DND-41 (cell line): ENCODE measurements around the gene HEXIM1.

Experiments
- ATAC-seq: fragments of 200-7000 bp; cut with Tn5 transposase; 3 replicates; pipeline ENCODE4 v1.9.1; 2021; ENCODE audit warnings: low read depth; ENCODE audit not compliant: insufficient read depth
- DNase-seq: peaks from one replicate; pipeline ENCODE4 v3.0.0-alpha.2; 2020
- H2AFZ ChIP-seq: 2 replicates; pipeline ENCODE4 v1.6.0; 2012; ENCODE audit warnings: low read depth, low read length
- H3K27ac ChIP-seq: 2 replicates; pipeline ENCODE4 v1.5.1; 2012; ENCODE audit warnings: low read length, inconsistent platforms
- H3K27me3 ChIP-seq: fragments of 200-600 bp; sonication (generic); 2 replicates; pipeline ENCODE4 v1.6.0; 2012; ENCODE audit warnings: low read length, mild to moderate bottlenecking, inconsistent platforms; ENCODE audit not compliant: insufficient read depth, poor library complexity
- H3K36me3 ChIP-seq: 2 replicates; pipeline ENCODE4 v1.5.1; 2012; ENCODE audit warnings: low read length, inconsistent platforms; ENCODE audit not compliant: insufficient read depth
- H3K4me1 ChIP-seq: 2 replicates; pipeline ENCODE4 v1.5.1; 2012; ENCODE audit warnings: mild to moderate bottlenecking, low read length; ENCODE audit not compliant: insufficient read depth
- H3K4me2 ChIP-seq: 2 replicates; pipeline ENCODE4 v1.6.0; 2012; ENCODE audit warnings: mild to moderate bottlenecking, moderate library complexity, low read length, inconsistent platforms; ENCODE audit not compliant: insufficient read depth
- H3K4me3 ChIP-seq, 2 experiments: fragments of 200-600 bp in 1 of 2; shearing (Covaris generic) in 1 of 2; 2 replicates each; pipeline ENCODE4 v1.5.1; 2012 to 2016; ENCODE audit warnings: inconsistent platforms in 2 of 2, low read length in 2 of 2, mild to moderate bottlenecking in 2 of 2, low read depth in 1 of 2, moderate library complexity in 1 of 2
- H3K79me2 ChIP-seq: 2 replicates; pipeline ENCODE4 v1.6.0; 2012; ENCODE audit warnings: low read length, inconsistent platforms; ENCODE audit not compliant: insufficient read depth
- H3K9ac ChIP-seq: 2 replicates; pipeline ENCODE4 v1.6.0; 2012; ENCODE audit warnings: low read depth, mild to moderate bottlenecking, inconsistent platforms, low read length, moderate library complexity
- H3K9me3 ChIP-seq: 2 replicates; pipeline ENCODE4 v1.5.1; 2012; ENCODE audit warnings: low read length, moderate library complexity, mild to moderate bottlenecking, inconsistent platforms; ENCODE audit not compliant: insufficient read depth, severe bottlenecking
- H4K20me1 ChIP-seq: 2 replicates; pipeline ENCODE4 v1.6.0; 2012; ENCODE audit warnings: low read length; ENCODE audit not compliant: insufficient read depth
- EZH2 ChIP-seq: IDR thresholded peaks from 3 replicates; pipeline ENCODE4 v1.6.1; 2012; ENCODE audit warnings: borderline replicate concordance, low read depth, mild to moderate bottlenecking, moderate library complexity, low read length, inconsistent platforms; ENCODE audit not compliant: severe bottlenecking
- TF ChIP-seq, protein P1 (sequence below): IDR thresholded peaks from 2 replicates; pipeline ENCODE4 v1.5.1; 2012; ENCODE audit warnings: borderline replicate concordance, low read length, moderate library complexity, mild to moderate bottlenecking; ENCODE audit not compliant: poor library complexity, severe bottlenecking; ENCODE audit errors: extremely low read depth

HEXIM1 gene

DNA sequence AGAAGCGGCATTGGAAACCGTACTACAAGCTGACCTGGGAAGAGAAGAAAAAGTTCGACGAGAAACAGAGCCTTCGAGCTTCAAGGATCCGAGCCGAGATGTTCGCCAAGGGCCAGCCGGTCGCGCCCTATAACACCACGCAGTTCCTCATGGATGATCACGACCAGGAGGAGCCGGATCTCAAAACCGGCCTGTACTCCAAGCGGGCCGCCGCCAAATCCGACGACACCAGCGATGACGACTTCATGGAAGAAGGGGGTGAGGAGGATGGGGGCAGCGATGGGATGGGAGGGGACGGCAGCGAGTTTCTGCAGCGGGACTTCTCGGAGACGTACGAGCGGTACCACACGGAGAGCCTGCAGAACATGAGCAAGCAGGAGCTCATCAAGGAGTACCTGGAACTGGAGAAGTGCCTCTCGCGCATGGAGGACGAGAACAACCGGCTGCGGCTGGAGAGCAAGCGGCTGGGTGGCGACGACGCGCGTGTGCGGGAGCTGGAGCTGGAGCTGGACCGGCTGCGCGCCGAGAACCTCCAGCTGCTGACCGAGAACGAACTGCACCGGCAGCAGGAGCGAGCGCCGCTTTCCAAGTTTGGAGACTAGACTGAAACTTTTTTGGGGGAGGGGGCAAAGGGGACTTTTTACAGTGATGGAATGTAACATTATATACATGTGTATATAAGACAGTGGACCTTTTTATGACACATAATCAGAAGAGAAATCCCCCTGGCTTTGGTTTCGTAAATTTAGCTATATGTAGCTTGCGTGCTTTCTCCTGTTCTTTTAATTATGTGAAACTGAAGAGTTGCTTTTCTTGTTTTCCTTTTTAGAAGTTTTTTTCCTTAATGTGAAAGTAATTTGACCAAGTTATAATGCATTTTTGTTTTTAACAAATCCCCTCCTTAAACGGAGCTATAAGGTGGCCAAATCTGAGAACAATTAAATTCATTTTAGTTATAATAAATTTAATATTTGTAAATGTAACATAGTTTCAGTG is 1.7 kb downstream of the HEXIM1 start:
- Histone ChIP-seq H4K20me1 (peaks cover 22% of the 10 kb centered on the region; the same call in 1 of the 2 replicates), H2AFZ (peak overlapping the region; percentile 66), H3K9ac (peak overlapping the region; percentile 73), H3K9me3 (no peaks in the 10 kb centered on the region), H3K27me3 (no peaks in the 10 kb centered on the region), H3K4me2 (peak overlapping the region; percentile 91), H3K4me1 (peaks cover 38% of the 10 kb centered on the region), H3K36me3 (no peaks in the 10 kb centered on the region; the same call in 1 of the 2 replicates), H3K79me2 (peaks cover 52% of the 10 kb centered on the region), H3K27ac (peak overlapping the region; percentile 88), H3K4me3 (peak overlapping the region; percentile 72 to 86; a peak in 3 of 4 replicates)
- ATAC-seq = no peak
- DNase-seq = peak; percentile 53
- TF ChIP-seq, protein P1, sequence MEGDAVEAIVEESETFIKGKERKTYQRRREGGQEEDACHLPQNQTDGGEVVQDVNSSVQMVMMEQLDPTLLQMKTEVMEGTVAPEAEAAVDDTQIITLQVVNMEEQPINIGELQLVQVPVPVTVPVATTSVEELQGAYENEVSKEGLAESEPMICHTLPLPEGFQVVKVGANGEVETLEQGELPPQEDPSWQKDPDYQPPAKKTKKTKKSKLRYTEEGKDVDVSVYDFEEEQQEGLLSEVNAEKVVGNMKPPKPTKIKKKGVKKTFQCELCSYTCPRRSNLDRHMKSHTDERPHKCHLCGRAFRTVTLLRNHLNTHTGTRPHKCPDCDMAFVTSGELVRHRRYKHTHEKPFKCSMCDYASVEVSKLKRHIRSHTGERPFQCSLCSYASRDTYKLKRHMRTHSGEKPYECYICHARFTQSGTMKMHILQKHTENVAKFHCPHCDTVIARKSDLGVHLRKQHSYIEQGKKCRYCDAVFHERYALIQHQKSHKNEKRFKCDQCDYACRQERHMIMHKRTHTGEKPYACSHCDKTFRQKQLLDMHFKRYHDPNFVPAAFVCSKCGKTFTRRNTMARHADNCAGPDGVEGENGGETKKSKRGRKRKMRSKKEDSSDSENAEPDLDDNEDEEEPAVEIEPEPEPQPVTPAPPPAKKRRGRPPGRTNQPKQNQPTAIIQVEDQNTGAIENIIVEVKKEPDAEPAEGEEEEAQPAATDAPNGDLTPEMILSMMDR = no peak
- no peak for TF ChIP-seq EZH2

DNA sequence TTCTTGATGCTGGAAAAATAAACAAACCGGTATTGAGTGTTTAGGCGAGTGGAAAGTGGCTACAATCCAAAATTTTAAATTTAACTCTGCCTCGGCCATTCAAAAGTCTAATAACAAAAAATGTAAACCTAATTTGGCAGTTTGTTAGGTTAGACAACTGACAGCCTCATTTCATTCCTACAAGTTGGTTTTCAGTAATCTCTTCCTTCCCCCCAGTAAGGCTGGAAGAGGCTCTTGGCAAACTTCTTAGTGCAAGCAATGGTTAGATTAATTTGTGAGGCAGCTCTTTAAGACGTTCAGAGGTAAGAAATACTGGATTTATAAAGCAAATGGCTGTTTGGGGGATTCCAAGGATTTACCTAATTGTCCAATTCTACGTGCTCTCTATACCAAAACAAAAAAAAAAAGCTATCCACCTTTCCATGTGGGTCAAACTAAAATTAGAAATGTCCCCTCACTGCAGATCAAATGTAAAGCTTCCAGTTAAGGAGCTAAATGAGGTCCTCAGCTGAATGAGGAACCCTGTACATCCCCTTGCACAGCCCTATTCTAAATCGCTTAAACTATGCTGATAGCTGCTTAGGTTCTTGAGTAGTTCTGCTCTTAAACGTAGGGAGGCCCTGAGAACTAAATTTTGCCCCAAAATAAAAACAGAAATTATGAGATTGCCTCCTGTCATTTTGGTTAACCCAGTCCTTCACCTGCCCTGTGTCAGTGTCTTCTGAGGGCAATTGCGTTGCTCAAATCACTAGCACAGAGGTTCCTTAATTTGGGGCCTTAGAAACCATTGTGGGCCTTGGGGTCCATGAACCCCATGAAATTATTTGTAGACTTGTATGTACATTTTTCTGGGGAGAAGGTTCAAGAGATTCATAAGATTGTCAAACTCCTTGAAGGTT is 2.9 kb downstream of the HEXIM1 start:
- no peak for TF ChIP-seq EZH2
- TF ChIP-seq, protein P1 = no peak
- Histone ChIP-seq H3K9ac (peak overlapping the region; percentile 73), H3K4me3 (peak overlapping the region; percentile 72 to 86; a peak in 3 of 4 replicates), H3K27ac (peak overlapping the region; percentile 29; the same call in 1 of the 2 replicates), H3K9me3 (no peaks in the 10 kb centered on the region), H3K36me3 (no peaks in the 10 kb centered on the region; the same call in 1 of the 2 replicates), H3K79me2 (peaks cover 61% of the 10 kb centered on the region), H2AFZ (no peak overlapping the region), H3K27me3 (no peaks in the 10 kb centered on the region), H3K4me2 (peak overlapping the region; percentile 91), H3K4me1 (peaks cover 35% of the 10 kb centered on the region), H4K20me1 (peaks cover 22% of the 10 kb centered on the region; the same call in 1 of the 2 replicates)
- no peak for ATAC-seq
- no peak for DNase-seq

DNA sequence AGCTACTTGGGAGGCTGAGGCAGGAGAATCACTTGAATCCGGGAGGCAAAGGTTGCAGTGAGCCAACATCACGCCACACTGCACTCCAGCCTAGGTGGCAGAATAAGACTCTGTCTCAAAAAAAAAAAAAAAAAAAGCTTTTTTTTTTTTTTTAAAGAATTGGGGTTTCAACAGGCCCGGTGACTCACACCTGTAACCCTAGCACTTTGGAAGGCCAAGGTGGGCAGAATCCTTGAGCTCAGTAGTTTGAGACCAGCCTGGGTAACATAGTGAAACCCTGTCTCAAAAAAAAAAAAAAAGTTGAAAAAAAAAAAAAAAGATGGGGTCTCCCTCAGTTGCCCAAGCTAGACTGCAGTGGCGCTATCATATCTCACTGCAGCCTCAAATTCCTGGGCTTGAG is 6.8 kb downstream of the HEXIM1 start:
- Histone ChIP-seq H3K9ac (no peak overlapping the region), H3K4me1 (peaks cover 27% of the 10 kb centered on the region)

More for the DNA sequence above, 6.8 kb downstream of the HEXIM1 start:
- Histone ChIP-seq H3K9me3 (no peaks in the 10 kb centered on the region), H3K27ac (no peak overlapping the region), H3K27me3 (no peaks in the 10 kb centered on the region), H3K4me2 (no peak overlapping the region), H4K20me1 (peaks cover 14% of the 10 kb centered on the region; the same call in 1 of the 2 replicates), H3K4me3 (no peak overlapping the region), H3K36me3 (0 out of 2 replicates have a peak, but pooled peaks cover 5% of the 10 kb centered on the region), H3K79me2 (peaks cover 64% of the 10 kb centered on the region), H2AFZ (no peak overlapping the region)
- no peak for DNase-seq
- ATAC-seq = no peak
- TF ChIP-seq EZH2 = no peak
- TF ChIP-seq, protein P1 = no peak
